HEK293T (cell line): ENCODE data around the gene LIMS2.

Experiments used
- BHLHE40 ChIP-seq: fragments of 450-650 bp; IDR thresholded peaks from 2 replicates; pipeline ENCODE4 v1.6.1; 2016; ENCODE audit warnings: mild to moderate bottlenecking, moderate library complexity, borderline replicate concordance
- HDGF ChIP-seq: fragments of 450-650 bp; IDR thresholded peaks from 2 replicates; pipeline ENCODE4 v1.6.1; 2017; ENCODE audit warnings: antibody characterized with exemption, borderline replicate concordance

DNA sequence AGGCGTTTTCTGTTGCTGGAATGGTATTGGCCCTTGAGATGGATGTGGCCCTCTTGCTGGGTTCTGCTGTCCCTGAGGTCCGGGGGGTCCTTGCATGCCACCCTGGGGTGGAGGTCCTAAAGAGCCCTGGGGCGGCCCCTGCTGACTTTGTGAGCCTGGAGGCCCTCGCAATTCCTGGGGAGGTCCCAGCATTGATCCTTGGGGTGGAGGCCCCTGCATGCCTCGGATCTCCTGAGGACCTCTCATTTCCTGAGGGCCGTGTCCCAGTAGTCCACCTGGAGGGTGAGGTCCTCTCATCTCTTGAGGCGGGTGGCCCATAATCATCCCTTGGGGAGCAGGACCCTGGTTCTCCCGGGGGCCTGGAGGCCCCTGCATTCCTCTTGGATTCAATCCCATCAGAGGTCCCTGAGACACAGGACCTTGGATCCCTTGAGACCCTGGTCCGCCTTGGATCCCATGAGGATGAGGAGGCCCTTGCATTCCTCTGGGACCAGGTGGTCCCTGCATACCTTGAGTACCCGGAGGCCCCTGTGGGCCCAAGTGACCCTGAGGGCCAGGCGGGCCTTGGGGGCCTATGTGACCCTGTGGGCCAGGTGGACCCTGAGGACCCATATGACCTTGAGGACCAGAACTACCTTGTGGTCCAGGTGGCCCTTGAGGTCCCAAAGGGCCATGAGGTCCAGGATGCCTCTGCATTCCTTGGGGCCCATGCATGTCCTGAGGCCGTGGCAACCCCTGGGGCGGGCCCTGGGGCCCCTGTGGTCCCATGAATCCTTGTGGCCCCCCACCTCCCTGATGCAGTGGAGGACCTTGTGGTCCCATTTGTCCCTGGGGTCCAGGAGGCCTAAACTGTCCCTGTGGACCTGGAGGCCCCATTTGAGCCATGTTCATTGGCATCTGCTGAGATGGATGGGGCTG, 44.2 kb upstream of the LIMS2 start:
- no peak for TF ChIP-seq HDGF
- no peak for TF ChIP-seq BHLHE40
